ENCODE data around the gene COG7.

Gene COG7

DNA sequence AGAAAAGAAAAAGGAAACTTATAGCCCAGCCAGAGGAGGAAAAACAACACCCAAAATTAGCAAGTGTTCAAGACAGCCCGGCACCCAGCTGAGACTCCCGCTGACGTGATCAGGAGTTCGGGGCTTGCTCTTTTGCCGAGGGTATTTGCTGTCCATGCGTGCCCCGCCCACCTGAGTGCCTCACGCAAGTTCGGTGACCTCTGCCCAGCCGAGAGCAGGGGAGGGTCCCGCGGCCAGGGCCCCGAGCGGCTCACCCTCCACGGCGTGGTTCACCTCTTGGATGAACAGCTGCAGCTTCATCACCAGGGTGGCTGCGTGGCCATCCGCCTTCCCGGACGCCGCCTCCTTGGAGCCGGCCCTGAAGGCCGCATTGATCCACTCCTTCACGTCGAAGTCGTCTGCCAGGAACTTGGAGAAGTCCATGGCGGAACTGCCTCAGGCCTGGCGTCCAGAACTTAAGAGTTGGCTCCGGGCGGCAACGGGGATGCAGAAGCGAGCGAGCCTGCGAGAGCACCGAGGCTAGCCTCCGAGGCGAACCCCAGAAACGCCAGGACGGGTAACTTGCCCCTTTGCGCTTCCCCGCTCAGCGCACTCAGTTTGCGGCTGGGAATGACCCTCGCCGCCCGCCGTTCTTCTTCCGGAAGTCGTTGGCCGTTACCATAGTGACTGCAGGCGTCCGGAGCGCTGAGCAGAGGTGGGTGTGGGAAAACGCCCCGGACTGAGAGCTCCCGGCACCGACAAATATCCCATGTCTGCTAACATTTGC is at the start of gene COG7:
Gene COG7 (minus strand): TSS at position 618 of the 766 bp plus-strand sequence. CDS start 195 bp downstream, at position 423.
- TF ChIP-seq TCF4 (CRISPR knock-in tag; IDR thresholded peaks at IDR 0.05; ENCODE audit: borderline replicate concordance), result no peak
- 0 out of 2 replicates have a peak, but pooled peaks have one; percentile 38 for TF ChIP-seq ZNF70 (CRISPR knock-in tag; IDR thresholded peaks at IDR 0.05)
- TF ChIP-seq SNAI2 (CRISPR knock-in tag; IDR thresholded peaks at IDR 0.05), result no peak
- TF ChIP-seq, protein P1, sequence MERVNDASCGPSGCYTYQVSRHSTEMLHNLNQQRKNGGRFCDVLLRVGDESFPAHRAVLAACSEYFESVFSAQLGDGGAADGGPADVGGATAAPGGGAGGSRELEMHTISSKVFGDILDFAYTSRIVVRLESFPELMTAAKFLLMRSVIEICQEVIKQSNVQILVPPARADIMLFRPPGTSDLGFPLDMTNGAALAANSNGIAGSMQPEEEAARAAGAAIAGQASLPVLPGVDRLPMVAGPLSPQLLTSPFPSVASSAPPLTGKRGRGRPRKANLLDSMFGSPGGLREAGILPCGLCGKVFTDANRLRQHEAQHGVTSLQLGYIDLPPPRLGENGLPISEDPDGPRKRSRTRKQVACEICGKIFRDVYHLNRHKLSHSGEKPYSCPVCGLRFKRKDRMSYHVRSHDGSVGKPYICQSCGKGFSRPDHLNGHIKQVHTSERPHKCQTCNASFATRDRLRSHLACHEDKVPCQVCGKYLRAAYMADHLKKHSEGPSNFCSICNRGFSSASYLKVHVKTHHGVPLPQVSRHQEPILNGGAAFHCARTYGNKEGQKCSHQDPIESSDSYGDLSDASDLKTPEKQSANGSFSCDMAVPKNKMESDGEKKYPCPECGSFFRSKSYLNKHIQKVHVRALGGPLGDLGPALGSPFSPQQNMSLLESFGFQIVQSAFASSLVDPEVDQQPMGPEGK (CRISPR knock-in tag; IDR thresholded peaks at IDR 0.05; ENCODE audit: borderline replicate concordance), result no peak
- TF ChIP-seq ARNTL (CRISPR knock-in tag; IDR thresholded peaks at IDR 0.05; ENCODE audit: borderline replicate concordance, low read depth), result no peak
- no peak for TF ChIP-seq PPARA (CRISPR knock-in tag; IDR thresholded peaks at IDR 0.05; ENCODE audit: borderline replicate concordance)
- no peak for TF ChIP-seq TSHZ2 (CRISPR knock-in tag; IDR thresholded peaks at IDR 0.05)
- ATAC-seq, result peak; percentile 93

DNA sequence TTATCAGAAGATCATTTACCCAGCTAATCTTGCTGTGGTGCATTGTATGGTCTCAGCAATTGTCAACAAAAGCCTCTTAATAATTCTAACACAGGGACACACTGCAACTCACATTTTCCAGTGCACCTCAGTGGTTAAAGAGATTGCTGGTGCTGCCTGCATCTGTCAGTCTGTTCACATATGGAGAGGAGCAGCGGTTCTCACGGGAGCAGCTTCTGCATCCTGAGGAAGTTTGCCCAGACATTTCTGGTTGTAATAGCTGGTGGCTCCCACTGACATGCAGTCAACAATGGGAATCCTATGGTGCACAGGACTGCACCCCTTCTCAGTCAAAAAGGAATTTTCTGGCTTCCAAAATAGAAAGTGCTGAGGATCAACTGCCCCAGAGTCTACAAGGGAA is 49.5 kb upstream of the COG7 start:
- ATAC-seq, result no peak
- TF ChIP-seq ISL1 (CRISPR knock-in tag; IDR thresholded peaks at IDR 0.05), result no peak
- TF ChIP-seq TCF4 (CRISPR knock-in tag; IDR thresholded peaks at IDR 0.05; ENCODE audit: borderline replicate concordance), result no peak
- no peak for TF ChIP-seq CREB5 (CRISPR knock-in tag; IDR thresholded peaks at IDR 0.05; ENCODE audit: low read depth)
- TF ChIP-seq ZNF565 (CRISPR knock-in tag; conservative IDR thresholded peaks at IDR 0.05; ENCODE audit: low read depth), result no peak
- no peak for TF ChIP-seq ZC3H10 (CRISPR knock-in tag; IDR thresholded peaks at IDR 0.05)
- no peak for TF ChIP-seq ZFP3 (CRISPR knock-in tag; IDR thresholded peaks at IDR 0.05)
- no peak for TF ChIP-seq TOX (CRISPR knock-in tag; IDR thresholded peaks at IDR 0.05; ENCODE audit: borderline replicate concordance)

DNA sequence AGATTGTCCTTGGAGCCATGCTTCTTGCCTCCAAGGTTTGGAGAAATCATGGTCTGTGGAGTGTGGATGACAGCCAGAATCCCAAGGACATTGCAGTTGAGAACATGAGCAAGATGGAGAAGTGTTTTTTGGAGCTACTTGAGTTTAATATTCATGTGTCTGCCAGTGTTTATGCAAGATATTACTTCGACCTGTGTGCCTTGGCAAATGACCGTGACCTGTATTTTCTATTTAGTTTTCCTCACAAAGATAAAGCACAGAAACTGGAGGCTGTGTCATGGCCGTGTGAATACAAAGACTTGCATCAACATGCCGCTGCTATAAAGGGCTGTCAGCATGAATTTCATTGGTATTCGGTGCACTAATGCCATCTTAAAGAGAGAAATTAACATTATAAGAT is 48.3 kb upstream of the COG7 start:
- TF ChIP-seq, protein P1 (CRISPR knock-in tag; IDR thresholded peaks at IDR 0.05; ENCODE audit: borderline replicate concordance), result no peak
- no peak for TF ChIP-seq PPARA (CRISPR knock-in tag; IDR thresholded peaks at IDR 0.05; ENCODE audit: borderline replicate concordance)
- TF ChIP-seq TSHZ2 (CRISPR knock-in tag; IDR thresholded peaks at IDR 0.05), result no peak
- ATAC-seq, result no peak

- no peak for TF ChIP-seq ZNF70 (CRISPR knock-in tag; IDR thresholded peaks at IDR 0.05)
- TF ChIP-seq CREB5 (CRISPR knock-in tag; IDR thresholded peaks at IDR 0.05; ENCODE audit: low read depth), result no peak
- no peak for TF ChIP-seq TSHZ2 (CRISPR knock-in tag; IDR thresholded peaks at IDR 0.05)
- TF ChIP-seq CSDC2 (CRISPR knock-in tag; IDR thresholded peaks at IDR 0.05), result no peak
- TF ChIP-seq ZNF565 (CRISPR knock-in tag; conservative IDR thresholded peaks at IDR 0.05; ENCODE audit: low read depth), result no peak
- no peak for TF ChIP-seq ZFP30 (CRISPR knock-in tag; IDR thresholded peaks at IDR 0.05)
- no peak for TF ChIP-seq ESRRG (CRISPR knock-in tag; IDR thresholded peaks at IDR 0.05)
- TF ChIP-seq, protein P2, sequence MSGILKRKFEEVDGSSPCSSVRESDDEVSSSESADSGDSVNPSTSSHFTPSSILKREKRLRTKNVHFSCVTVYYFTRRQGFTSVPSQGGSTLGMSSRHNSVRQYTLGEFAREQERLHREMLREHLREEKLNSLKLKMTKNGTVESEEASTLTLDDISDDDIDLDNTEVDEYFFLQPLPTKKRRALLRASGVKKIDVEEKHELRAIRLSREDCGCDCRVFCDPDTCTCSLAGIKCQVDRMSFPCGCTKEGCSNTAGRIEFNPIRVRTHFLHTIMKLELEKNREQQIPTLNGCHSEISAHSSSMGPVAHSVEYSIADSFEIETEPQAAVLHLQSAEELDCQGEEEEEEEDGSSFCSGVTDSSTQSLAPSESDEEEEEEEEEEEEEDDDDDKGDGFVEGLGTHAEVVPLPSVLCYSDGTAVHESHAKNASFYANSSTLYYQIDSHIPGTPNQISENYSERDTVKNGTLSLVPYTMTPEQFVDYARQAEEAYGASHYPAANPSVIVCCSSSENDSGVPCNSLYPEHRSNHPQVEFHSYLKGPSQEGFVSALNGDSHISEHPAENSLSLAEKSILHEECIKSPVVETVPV (CRISPR knock-in tag; IDR thresholded peaks at IDR 0.05), result no peak
- no peak for ATAC-seq
Observed at GRCh38 chr16:23500862-23501225, 47.9 kb upstream of the COG7 start.
